ENCODE results near the gene RPS19.
"Not testable (repeated sequence)": the region's sequence is repeated elsewhere in the genome, so short reads cannot be mapped to it uniquely, and the experiment has no call there.

Gene RPS19

DNA sequence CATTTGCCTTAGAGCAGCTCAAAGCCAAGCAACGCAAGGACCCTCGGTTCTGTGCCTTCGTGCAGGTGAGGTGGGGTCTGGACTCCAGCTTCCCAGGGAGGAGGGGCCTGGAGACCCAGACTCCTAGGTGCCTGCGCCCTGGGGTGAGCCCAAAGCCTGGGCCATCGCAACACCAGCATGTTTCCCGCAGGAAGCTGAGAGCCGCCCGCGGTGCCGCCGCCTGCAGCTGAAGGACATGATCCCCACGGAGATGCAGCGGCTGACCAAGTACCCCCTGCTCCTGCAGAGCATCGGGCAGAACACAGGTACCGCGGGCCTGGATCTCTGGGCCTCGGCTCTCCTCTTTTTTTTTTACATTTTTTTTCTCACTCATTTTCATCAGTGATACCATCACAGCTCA, 42.5 kb downstream of the RPS19 start:
- DNase-seq, result no peak

DNA sequence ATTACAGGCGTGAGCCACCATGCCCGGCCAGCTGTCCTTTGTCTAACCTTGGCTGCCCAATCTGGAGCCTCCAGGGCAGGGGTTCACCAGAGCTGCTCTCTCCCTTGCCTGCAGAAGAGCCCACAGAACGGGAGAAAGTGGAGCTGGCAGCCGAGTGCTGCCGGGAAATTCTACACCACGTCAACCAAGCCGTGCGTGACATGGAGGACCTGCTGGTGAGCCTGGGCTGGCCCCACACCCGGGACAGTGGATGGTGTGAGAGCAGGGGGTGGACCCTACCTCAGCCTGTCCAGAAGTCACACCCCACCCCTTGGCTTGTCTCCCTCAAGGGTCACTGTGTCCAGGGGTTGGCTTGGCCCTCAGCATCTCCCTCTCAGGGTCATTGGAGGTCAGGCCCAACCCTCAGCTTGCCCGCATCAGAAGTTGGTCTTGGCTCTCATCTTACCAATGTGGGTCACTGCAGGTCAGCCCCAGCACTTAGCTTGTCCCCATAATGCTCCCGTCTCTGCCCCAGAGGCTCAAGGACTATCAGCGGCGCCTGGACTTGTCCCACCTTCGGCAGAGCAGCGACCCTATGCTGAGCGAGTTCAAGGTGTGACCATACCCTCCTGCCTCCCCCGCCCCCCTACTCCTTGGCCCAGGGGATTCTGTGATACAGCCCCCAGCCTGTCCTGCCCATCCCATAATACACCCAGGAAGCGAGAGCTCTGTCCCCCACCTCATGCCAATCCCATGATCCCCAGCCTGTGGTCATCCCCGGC, 43.3 kb downstream of the RPS19 start:
- no peak for DNase-seq

- no peak for DNase-seq
Observed at GRCh38 chr19:41904118-41904870, 44.2 kb downstream of the RPS19 start.

GRCh38 chr19:41905273-41906002, 45.4 kb downstream of the RPS19 start:
- DNase-seq, result no peak

- DNase-seq, result no peak
Observed at GRCh38 chr19:41906271-41906670, 46.2 kb downstream of the RPS19 start.

GRCh38 chr19:41906916-41907680, 47.0 kb downstream of the RPS19 start:
- no peak for DNase-seq

GRCh38 chr19:41907994-41908615, 48.0 kb downstream of the RPS19 start:
- DNase-seq, result no peak

GRCh38 chr19:41908724-41909464, 48.8 kb downstream of the RPS19 start:
- DNase-seq, result no peak

- DNase-seq, result no peak
Observed at GRCh38 chr19:41909706-41910105, 49.7 kb downstream of the RPS19 start.

GRCh38 chr19:41910240-41910991, 50.4 kb downstream of the RPS19 start:
- no peak for DNase-seq

GRCh38 chr19:41910992-41911888, 51.2 kb downstream of the RPS19 start:
- DNase-seq, result no peak

DNA sequence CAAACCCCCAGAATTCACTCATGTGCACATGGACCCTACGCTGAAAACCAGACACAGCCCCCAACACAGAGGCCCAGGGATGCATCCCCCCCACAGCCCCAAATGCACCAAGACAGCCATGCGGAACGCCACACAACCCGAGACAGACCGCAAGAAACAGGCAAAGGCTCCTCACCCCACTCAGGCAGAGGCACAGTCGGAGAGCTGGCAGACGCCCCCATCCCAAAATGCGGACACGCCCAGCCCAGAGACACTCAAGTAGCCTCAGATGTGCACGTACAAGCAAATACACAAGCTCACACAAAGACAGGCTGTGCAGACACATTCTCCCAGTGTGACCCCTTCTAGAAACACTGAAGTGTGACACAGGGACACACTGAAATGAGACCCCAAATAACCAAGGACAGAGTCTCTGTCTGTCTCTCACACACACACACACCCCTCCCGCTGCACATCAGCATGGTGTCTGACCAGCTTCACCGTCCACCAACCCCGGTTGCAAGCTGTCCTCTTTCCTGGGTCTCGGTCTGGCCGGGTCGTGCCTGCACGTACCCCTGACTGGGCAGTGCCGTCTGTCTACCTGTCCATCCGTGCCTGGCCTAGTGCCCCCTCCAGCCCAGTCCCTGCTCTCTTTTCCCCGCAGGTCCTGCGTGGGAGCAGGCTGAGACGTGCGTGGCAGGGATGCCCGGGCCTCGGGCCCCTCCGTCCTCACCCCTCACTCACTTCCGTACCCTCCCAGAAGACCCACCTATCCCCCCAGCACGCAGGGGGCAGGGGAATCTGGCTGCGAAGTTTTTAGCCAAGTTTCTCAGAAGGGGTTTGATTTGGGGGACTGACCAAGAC, 52.1 kb downstream of the RPS19 start:
- no peak for DNase-seq

DNA sequence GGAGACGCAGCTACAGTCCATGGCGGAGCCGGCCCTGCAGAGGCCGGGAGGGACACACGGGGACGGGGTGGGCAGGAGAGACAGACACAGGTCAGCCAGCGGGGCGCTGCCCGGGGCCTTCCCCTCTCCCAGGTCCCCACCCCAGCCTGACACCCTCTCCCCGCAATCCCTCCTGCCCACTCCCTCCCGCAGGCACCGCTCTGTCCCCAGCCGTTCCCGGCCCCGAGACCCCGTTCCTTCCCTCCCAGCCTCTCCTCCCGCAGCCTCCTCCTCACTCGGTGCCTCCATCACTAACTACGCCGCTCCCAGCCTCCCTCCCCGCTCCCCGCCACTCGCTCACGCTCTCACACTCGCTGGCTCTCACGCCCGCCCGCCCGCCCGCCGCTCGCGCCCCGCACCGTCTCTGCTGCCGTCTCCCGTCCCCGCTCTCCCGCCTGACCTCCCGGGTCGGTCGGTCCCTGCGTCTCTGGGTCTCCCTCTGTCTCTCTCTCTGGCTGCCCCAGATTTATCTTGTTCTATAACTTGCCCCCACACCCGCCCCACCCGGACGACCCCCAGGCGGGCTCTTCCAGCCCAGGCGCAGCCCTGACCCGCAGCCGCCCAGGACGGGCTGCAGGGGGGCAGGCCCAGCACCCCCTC, 53.0 kb downstream of the RPS19 start:
- no peak for DNase-seq

DNA sequence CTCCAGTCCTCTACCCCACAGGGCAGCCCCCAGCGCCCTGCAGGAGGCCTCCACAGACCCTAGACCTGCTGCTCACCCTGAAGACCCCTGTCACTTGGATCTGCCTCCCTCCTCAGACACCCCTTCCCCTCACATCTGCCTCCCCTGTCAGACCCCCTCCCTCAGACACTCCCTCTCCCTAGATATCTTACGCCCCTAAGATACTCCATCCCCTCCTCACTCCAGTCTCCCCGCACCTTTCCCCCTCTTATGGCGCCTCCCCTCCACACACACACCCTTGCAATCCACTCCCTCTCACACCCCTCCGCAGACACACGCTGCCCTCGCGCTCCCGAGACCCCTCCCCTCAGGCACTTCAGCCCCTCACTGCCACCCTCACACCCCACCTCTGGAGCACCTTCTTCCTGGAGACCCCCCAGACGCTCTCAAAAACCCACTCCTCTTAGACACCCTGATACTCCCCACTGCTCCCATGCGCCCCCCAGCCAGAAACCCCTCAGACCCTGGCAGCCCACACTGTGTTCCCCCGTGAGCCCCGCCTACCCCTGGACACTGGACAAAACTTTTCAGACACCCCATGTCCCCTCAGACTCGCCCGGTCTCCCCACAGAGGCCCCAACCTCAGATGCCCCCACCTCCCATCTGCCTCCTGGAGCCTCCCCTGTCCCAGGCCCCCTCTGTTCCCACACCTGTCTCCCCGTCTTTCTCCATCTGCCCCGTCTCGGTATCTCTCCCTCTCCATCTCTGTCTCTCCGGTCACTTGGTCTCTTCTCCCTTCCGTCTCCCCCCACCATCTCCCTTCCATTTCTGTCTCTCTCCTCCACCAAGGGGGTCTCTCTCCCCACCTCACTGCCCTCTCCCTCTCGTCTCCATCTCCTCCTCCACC, 53.7 kb downstream of the RPS19 start:
- DNase-seq, result no peak

DNA sequence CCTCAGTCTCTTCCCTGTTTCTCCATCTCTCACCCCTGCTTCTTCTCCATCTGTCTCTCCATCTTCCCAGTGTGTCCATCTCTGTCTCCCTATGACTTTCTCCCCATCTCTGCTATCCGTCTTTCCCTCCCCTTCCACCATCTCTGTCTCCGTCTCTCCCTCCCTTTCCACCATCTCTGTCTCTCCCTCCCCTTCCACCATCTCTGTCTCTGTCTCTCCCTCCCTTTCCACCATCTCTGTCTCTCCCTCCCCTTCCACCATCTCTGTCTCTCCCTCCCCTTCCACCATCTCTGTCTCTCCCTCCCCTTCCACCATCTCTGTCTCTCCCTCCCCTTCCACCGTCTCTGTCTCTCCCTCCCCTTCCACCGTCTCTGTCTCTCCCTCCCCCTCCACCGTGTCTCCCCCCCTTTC, 54.4 kb downstream of the RPS19 start:
- not testable (repeated sequence) for DNase-seq

GRCh38 chr19:41915021-41915775, 55.1 kb downstream of the RPS19 start:
- no peak for DNase-seq
